AG08396 (cell line): ENCODE measurements around the gene CLASP1.
A peak's percentile ranks its signal among the peaks of the same experiment; 100 is the strongest.
"Not testable (repeated sequence)": the region's sequence is repeated elsewhere in the genome, so short reads cannot be mapped to it uniquely, and the experiment has no call there.

ENCODE experiments used
- DNase-seq: peaks from one replicate; pipeline ENCODE4 v3.0.0; 2012; ENCODE audit warnings: low spot score, mixed read lengths

CLASP1 gene

GRCh38 chr2:121579309-121579708, 70.0 kb downstream of the CLASP1 start:
- DNase-seq = no peak

GRCh38 chr2:121577381-121577780, 71.9 kb downstream of the CLASP1 start:
- DNase-seq = no peak

GRCh38 chr2:121576263-121576662, 73.0 kb downstream of the CLASP1 start:
- DNase-seq = no peak

- DNase-seq = no peak
Measured at GRCh38 chr2:121575800-121576199, 73.5 kb downstream of the CLASP1 start.

- no peak for DNase-seq
Measured at GRCh38 chr2:121570667-121571055, 78.6 kb downstream of the CLASP1 start.

- no peak for DNase-seq
Measured at GRCh38 chr2:121570036-121570666, 79.1 kb downstream of the CLASP1 start.

GRCh38 chr2:121567957-121568409, 81.3 kb downstream of the CLASP1 start:
- no peak for DNase-seq

GRCh38 chr2:121567452-121567851, 81.8 kb downstream of the CLASP1 start:
- DNase-seq = no peak

GRCh38 chr2:121565389-121566250, 83.6 kb downstream of the CLASP1 start:
- no peak for DNase-seq

GRCh38 chr2:121564905-121565304, 84.4 kb downstream of the CLASP1 start:
- DNase-seq = no peak

GRCh38 chr2:121563754-121564153, 85.5 kb downstream of the CLASP1 start:
- DNase-seq = not testable (repeated sequence)

GRCh38 chr2:121562269-121563176, 86.7 kb downstream of the CLASP1 start:
- DNase-seq = no peak

- peak; percentile 28 for DNase-seq
Measured at GRCh38 chr2:121561617-121562268, 87.5 kb downstream of the CLASP1 start.

GRCh38 chr2:121558329-121558728, 90.9 kb downstream of the CLASP1 start:
- DNase-seq = no peak

- no peak for DNase-seq
Measured at GRCh38 chr2:121555008-121555407, 94.3 kb downstream of the CLASP1 start.

- DNase-seq = not testable (repeated sequence)
Measured at GRCh38 chr2:121552477-121553180, 96.6 kb downstream of the CLASP1 start.

GRCh38 chr2:121550669-121551068, 98.6 kb downstream of the CLASP1 start:
- no peak for DNase-seq

GRCh38 chr2:121547646-121548045, 101.6 kb downstream of the CLASP1 start:
- no peak for DNase-seq

- no peak for DNase-seq
Measured at GRCh38 chr2:121545913-121546312, 103.3 kb downstream of the CLASP1 start.

- DNase-seq = no peak
Measured at GRCh38 chr2:121545257-121545656, 104.0 kb downstream of the CLASP1 start.

GRCh38 chr2:121541495-121541894, 107.8 kb downstream of the CLASP1 start:
- DNase-seq = no peak
